GM10248 (cell line): ENCODE measurements around the gene IGSF9B.

Experiments used
- CTCF ChIA-PET: fragments of 300-600 bp; sonication (Branson Sonifier 250); formaldehyde crosslinking; extraction: SDS; loops from one replicate; lab custom pipeline; 2021; ENCODE audit warnings: antibody characterized with exemption; lab: Yijun Ruan, JAX
- POLR2A ChIA-PET: fragments of 350-650 bp; sonication (Branson Sonifier 250); formaldehyde crosslinking; extraction: SDS; loops from one replicate; lab custom pipeline; 2020; ENCODE audit warnings: antibody characterized with exemption; lab: Yijun Ruan, JAX
- DNase-seq: peaks from one replicate; pipeline ENCODE4 v3.0.0; 2012; ENCODE audit errors: extremely low spot score
- TF ChIP-seq, protein P1 (sequence below): IDR thresholded peaks from 2 replicates; pipeline ENCODE4 v1.5.1; 2012; ENCODE audit warnings: mild to moderate bottlenecking, low read depth; ENCODE audit errors: extremely low read depth, missing control alignments, control extremely low read depth

Gene IGSF9B

DNA sequence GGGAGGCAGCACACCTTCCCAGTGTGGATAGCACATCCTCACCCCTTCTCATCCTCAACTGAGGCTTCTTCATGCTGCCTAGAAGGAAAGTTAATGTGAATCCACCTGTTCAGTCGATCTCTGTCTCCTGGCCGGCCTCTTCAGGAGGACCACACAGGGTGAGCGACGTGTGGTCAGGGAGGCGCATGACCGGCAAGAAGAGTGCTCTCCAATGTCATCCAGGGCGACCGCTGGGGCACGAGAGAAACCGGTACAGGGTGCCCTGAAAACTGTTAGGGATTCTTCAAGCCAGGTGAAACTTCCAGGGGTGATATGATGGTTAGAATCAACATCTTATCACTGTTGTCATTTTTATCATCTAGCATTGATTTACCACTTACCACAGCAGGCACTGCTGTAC is 43.0 kb downstream of the IGSF9B start:
- ChIA-PET CTCF (interaction anchor here (0.7 to 2.0 kb wide), 2 partner anchors 11 to 15 kb away, joined by 3 to 7 read pairs; no protein-coding TSS in a partner anchor), POLR2A (no interaction called here)
- TF ChIP-seq, protein P1, sequence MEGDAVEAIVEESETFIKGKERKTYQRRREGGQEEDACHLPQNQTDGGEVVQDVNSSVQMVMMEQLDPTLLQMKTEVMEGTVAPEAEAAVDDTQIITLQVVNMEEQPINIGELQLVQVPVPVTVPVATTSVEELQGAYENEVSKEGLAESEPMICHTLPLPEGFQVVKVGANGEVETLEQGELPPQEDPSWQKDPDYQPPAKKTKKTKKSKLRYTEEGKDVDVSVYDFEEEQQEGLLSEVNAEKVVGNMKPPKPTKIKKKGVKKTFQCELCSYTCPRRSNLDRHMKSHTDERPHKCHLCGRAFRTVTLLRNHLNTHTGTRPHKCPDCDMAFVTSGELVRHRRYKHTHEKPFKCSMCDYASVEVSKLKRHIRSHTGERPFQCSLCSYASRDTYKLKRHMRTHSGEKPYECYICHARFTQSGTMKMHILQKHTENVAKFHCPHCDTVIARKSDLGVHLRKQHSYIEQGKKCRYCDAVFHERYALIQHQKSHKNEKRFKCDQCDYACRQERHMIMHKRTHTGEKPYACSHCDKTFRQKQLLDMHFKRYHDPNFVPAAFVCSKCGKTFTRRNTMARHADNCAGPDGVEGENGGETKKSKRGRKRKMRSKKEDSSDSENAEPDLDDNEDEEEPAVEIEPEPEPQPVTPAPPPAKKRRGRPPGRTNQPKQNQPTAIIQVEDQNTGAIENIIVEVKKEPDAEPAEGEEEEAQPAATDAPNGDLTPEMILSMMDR: no peak
- DNase-seq: no peak

- ChIA-PET POLR2A (no interaction called here), CTCF (interaction anchor here (1.0 to 2.7 kb wide), 2 partner anchors 9 to 13 kb away, joined by 3 to 7 read pairs; no protein-coding TSS in a partner anchor)
- no peak for DNase-seq
- TF ChIP-seq, protein P1: no peak
These were observed 45.6 kb downstream of the IGSF9B start for GRCh38 chr11:133911171-133911570.

- ChIA-PET CTCF (interaction anchor here (1.0 to 2.7 kb wide), 2 partner anchors 10 to 12 kb away, joined by 3 to 7 read pairs; no protein-coding TSS in a partner anchor), POLR2A (no interaction called here)
- TF ChIP-seq, protein P1: no peak
- no peak for DNase-seq
These were observed 46.7 kb downstream of the IGSF9B start for GRCh38 chr11:133910101-133910500.

DNA sequence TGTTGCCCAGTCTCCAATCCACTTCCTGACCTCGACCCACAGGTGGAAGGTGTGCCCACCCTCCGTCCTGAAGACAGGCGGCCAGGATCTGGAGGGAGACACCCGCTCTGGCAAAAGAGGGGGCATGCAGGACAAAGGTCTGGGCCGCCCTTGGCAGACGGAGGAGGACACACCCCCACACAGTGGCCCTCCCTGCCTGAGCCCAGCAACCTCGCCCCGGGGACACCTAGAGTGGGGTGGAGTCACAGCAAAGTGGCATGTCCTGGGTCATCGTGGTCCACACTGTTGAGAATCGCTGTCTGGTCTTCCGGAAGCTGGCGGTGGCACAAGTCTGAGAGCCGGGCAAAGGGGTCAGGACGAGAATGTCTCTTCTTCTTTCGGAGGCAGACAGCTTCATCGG is 47.9 kb downstream of the IGSF9B start:
- CTCF ChIA-PET: no interaction called here
- no peak for DNase-seq
- TF ChIP-seq, protein P1: no peak
- POLR2A ChIA-PET: no interaction called here

DNA sequence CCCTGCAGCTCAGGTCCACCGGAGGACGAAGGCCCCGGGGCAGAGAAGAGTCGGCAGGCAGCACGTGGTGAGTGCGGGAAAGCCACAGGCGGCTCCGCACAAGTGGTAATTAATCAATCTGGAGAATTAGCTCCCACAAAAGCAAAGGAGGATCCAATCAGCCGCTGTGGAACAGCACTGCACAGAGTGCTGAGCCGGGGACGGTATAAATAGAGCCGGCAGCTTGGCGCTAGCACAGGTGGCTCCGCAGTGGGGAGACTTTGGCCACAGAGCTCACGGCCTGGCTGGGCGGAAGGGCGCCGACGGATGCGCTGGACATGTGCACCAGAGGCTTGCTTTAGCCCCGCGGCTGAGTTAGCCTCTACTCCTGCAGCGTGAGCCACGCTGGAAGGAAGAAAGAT is 48.9 kb downstream of the IGSF9B start:
- DNase-seq: no peak
- TF ChIP-seq, protein P1: no peak
- ChIA-PET CTCF (no interaction called here), POLR2A (no interaction called here)

- ChIA-PET POLR2A (no interaction called here), CTCF (interaction anchor here (1.4 kb wide), 1 partner anchor 20 kb away, joined by 3 read pairs; no protein-coding TSS in a partner anchor)
- TF ChIP-seq, protein P1: no peak
- no peak for DNase-seq
These were observed 49.6 kb downstream of the IGSF9B start for GRCh38 chr11:133907216-133907615.
